WTC11 (cell line): ENCODE data around the gene ZNF516. TPM values are rescaled to one million over a fixed set of nuclear protein-coding genes. Genes with fewer than 3 reads are reported as not detected.

Experiments used
- ATAC-seq: fragments of 200-7000 bp; cut with Tn5 transposase; 2 replicates; pipeline ENCODE4 v1.10.0; 2021; ENCODE audit warnings: mild to moderate bottlenecking, moderate library complexity
- CTCF ChIA-PET: fragments of 300-600 bp; sonication (Branson Sonifier 250); formaldehyde crosslinking; loops from one replicate; lab custom pipeline; 2021; ENCODE audit warnings: antibody characterized with exemption; lab: Charles Lee
- POLR2A ChIA-PET: fragments of 350-600 bp; sonication (Branson Sonifier 250); formaldehyde crosslinking; loops from one replicate; lab custom pipeline; 2021; ENCODE audit warnings: antibody characterized with exemption; lab: Charles Lee
- DNase-seq: peaks from one replicate; pipeline ENCODE4 v3.0.0; 2021; ENCODE audit warnings: low spot score
- H3K27ac Mint-ChIP-seq: 2 replicates; pipeline ENCODE4 v1.8.0; 2021; ENCODE audit warnings: mixed read lengths
- H3K27me3 Mint-ChIP-seq: 2 replicates; pipeline ENCODE4 v1.8.0; 2021; ENCODE audit warnings: low read depth, mild to moderate bottlenecking, moderate library complexity, mixed read lengths
- H3K36me3 Mint-ChIP-seq: 2 replicates; pipeline ENCODE4 v1.8.0; 2021; ENCODE audit warnings: mixed read lengths
- H3K4me1 Mint-ChIP-seq: 2 replicates; pipeline ENCODE4 v1.8.0; 2022; ENCODE audit warnings: mixed read lengths
- H3K4me3 Mint-ChIP-seq: 2 replicates; pipeline ENCODE4 v1.8.0; 2021; ENCODE audit warnings: mild to moderate bottlenecking, moderate library complexity, mixed read lengths
- H3K9me3 Mint-ChIP-seq: 2 replicates; pipeline ENCODE4 v1.8.0; 2021; ENCODE audit warnings: mixed read lengths
- ARID4B ChIP-seq: sonication (generic); formaldehyde crosslinking; IDR thresholded peaks from 2 replicates; pipeline ENCODE4 v1.8.0; 2023; ENCODE audit warnings: missing genetic modification reagents, mild to moderate bottlenecking, borderline replicate concordance
- ATF2 ChIP-seq: sonication (generic); formaldehyde crosslinking; IDR thresholded peaks from 2 replicates; pipeline ENCODE4 v1.8.1; 2022; ENCODE audit warnings: low read depth, missing genetic modification reagents, borderline replicate concordance
- ETV6 ChIP-seq: sonication (generic); formaldehyde crosslinking; IDR thresholded peaks from 2 replicates; pipeline ENCODE4 v1.8.1; 2022; ENCODE audit warnings: mild to moderate bottlenecking, missing genetic modification reagents
- FOXK1 ChIP-seq: sonication (generic); formaldehyde crosslinking; IDR thresholded peaks from 2 replicates; pipeline ENCODE4 v1.8.0; 2022; ENCODE audit warnings: mild to moderate bottlenecking, moderate library complexity, missing genetic modification reagents
- FOXP4 ChIP-seq: sonication (generic); formaldehyde crosslinking; IDR thresholded peaks from 2 replicates; pipeline ENCODE4 v1.8.0; 2022; ENCODE audit warnings: mild to moderate bottlenecking, missing genetic modification reagents
- GABPB1 ChIP-seq: sonication (generic); formaldehyde crosslinking; IDR thresholded peaks from 2 replicates; pipeline ENCODE4 v1.8.1; 2023; ENCODE audit warnings: mild to moderate bottlenecking, missing genetic modification reagents
- HMGA2 ChIP-seq: fragments of 250-450 bp; sonication (Bioruptor Pico); IDR thresholded peaks from 2 replicates; pipeline ENCODE4 v1.4.0; 2021; ENCODE audit warnings: mild to moderate bottlenecking, moderate library complexity
- JAZF1 ChIP-seq: fragments of 250-450 bp; sonication (Bioruptor Pico); IDR thresholded peaks from 2 replicates; pipeline ENCODE4 v1.9.0; 2021; ENCODE audit warnings: moderate library complexity, mild to moderate bottlenecking, inconsistent platforms
- MAX ChIP-seq: sonication (generic); formaldehyde crosslinking; IDR thresholded peaks from 2 replicates; pipeline ENCODE4 v1.8.0; 2022; ENCODE audit warnings: mild to moderate bottlenecking, missing genetic modification reagents
- MYBL2 ChIP-seq: sonication (generic); formaldehyde crosslinking; IDR thresholded peaks from 2 replicates; pipeline ENCODE4 v1.8.1; 2023; ENCODE audit warnings: mild to moderate bottlenecking, moderate library complexity, missing genetic modification reagents
- NFATC4 ChIP-seq: fragments of 250-450 bp; sonication (Bioruptor Pico); IDR thresholded peaks from 2 replicates; pipeline ENCODE4 v1.9.0; 2021; ENCODE audit warnings: mild to moderate bottlenecking
- NFE2L1 ChIP-seq: sonication (generic); formaldehyde crosslinking; IDR thresholded peaks from 2 replicates; pipeline ENCODE4 v1.8.1; 2023; ENCODE audit warnings: missing genetic modification reagents
- PRRX2 ChIP-seq: fragments of 250-450 bp; sonication (Bioruptor Pico); IDR thresholded peaks from 2 replicates; pipeline ENCODE4 v1.8.0; 2021; ENCODE audit warnings: mild to moderate bottlenecking
- RORB ChIP-seq: fragments of 250-450 bp; sonication (Bioruptor Pico); IDR thresholded peaks from 2 replicates; pipeline ENCODE4 v1.9.0; 2021; ENCODE audit warnings: mild to moderate bottlenecking
- SOX15 ChIP-seq: fragments of 250-450 bp; sonication (Bioruptor Pico); IDR thresholded peaks from 2 replicates; pipeline ENCODE4 v1.9.0; 2021; ENCODE audit warnings: mild to moderate bottlenecking
- SP1 ChIP-seq: sonication (generic); formaldehyde crosslinking; conservative IDR thresholded peaks from 2 replicates; pipeline ENCODE4 v1.8.1; 2022; ENCODE audit warnings: missing genetic modification reagents
- TEAD1 ChIP-seq: sonication (generic); formaldehyde crosslinking; IDR thresholded peaks from 2 replicates; pipeline ENCODE4 v1.8.0; 2022; ENCODE audit warnings: mild to moderate bottlenecking, missing genetic modification reagents
- TEAD4 ChIP-seq: sonication (generic); formaldehyde crosslinking; IDR thresholded peaks from 2 replicates; pipeline ENCODE4 v1.8.0; 2022; ENCODE audit warnings: mild to moderate bottlenecking, missing genetic modification reagents
- USF1 ChIP-seq: sonication (generic); formaldehyde crosslinking; IDR thresholded peaks from 2 replicates; pipeline ENCODE4 v1.8.0; 2022; ENCODE audit warnings: mild to moderate bottlenecking, missing genetic modification reagents
- ZBTB43 ChIP-seq: sonication (generic); formaldehyde crosslinking; IDR thresholded peaks from 2 replicates; pipeline ENCODE4 v1.8.1; 2023; ENCODE audit warnings: mild to moderate bottlenecking, missing genetic modification reagents
- ZNF532 ChIP-seq: fragments of 250-450 bp; sonication (Bioruptor Pico); IDR thresholded peaks from 2 replicates; pipeline ENCODE4 v1.9.0; 2021; ENCODE audit warnings: mild to moderate bottlenecking, borderline replicate concordance
- total RNA-seq: library from RNA; stranded (reverse); gene quantifications from 3 replicates; pipeline ENCODE4 v1.2.3, GENCODE V29; 2021

Gene ZNF516
- total RNA-seq, 1 experiment from 2014 or later: 58.6 TPM

GRCh38 chr18:76340410-76340809 lies 154.6 kb downstream of the ZNF516 start:
- TF ChIP-seq FOXK1 (CRISPR knock-in tag): no peak
- TF ChIP-seq ATF2: no peak
- no peak for TF ChIP-seq MAX
- no peak for TF ChIP-seq ARID4B
- TF ChIP-seq SOX15 (CRISPR knock-in tag): no peak
- no peak for TF ChIP-seq RORB (CRISPR knock-in tag)
- no peak for TF ChIP-seq MYBL2 (CRISPR knock-in tag)
- TF ChIP-seq PRRX2 (CRISPR knock-in tag): no peak
- no peak for TF ChIP-seq TEAD4 (CRISPR knock-in tag)
- TF ChIP-seq ETV6 (CRISPR knock-in tag): no peak
- Mint-ChIP-seq H3K4me1 (no peaks in the 10 kb centered on the region), H3K27me3 (no peaks in the 10 kb centered on the region; the same call in 1 of the 2 replicates), H3K36me3 (no peaks in the 10 kb centered on the region; the same call in 1 of the 2 replicates), H3K27ac (no peak overlapping the region), H3K4me3 (no peak overlapping the region), H3K9me3 (peaks cover 3% of the 10 kb centered on the region)
- ATAC-seq: no peak
- CTCF ChIA-PET: no interaction called here
- no peak for DNase-seq
- POLR2A ChIA-PET: no interaction called here

GRCh38 chr18:76339246-76339620 lies 155.8 kb downstream of the ZNF516 start:
- H3K36me3 Mint-ChIP-seq: no peaks in the 10 kb centered on the region; the same call in 1 of the 2 replicates
- no peak overlapping the region for H3K4me3 Mint-ChIP-seq
- H3K9me3 Mint-ChIP-seq: peaks cover 7% of the 10 kb centered on the region
- H3K27me3 Mint-ChIP-seq: no peaks in the 10 kb centered on the region; the same call in 1 of the 2 replicates
- CTCF ChIA-PET: no interaction called here
- no peak overlapping the region for H3K27ac Mint-ChIP-seq
- ATAC-seq (no peak), DNase-seq (no peak)
- POLR2A ChIA-PET: no interaction called here
- H3K4me1 Mint-ChIP-seq: no peaks in the 10 kb centered on the region
- TF ChIP-seq FOXP4: no peak
- no peak for TF ChIP-seq HMGA2 (CRISPR knock-in tag)
- TF ChIP-seq GABPB1 (CRISPR knock-in tag): no peak
- TF ChIP-seq NFE2L1 (CRISPR knock-in tag): no peak
- TF ChIP-seq JAZF1 (CRISPR knock-in tag): no peak
- TF ChIP-seq ZBTB43 (CRISPR knock-in tag): no peak
- no peak for TF ChIP-seq USF1 (CRISPR knock-in tag)
- TF ChIP-seq ZNF532: no peak
- no peak for TF ChIP-seq TEAD1
- no peak for TF ChIP-seq NFATC4 (CRISPR knock-in tag)
- no peak for TF ChIP-seq SP1
- no peak for TF ChIP-seq ETV6 (CRISPR knock-in tag)
